GM19463 (cell line): ENCODE measurements around the gene RFPL2.
"Not testable (repeated sequence)": the region's sequence is repeated elsewhere in the genome, so short reads cannot be mapped to it uniquely, and the experiment has no call there.

Source experiments
- ATAC-seq: cut with Tn5 transposase; IDR thresholded peaks from one replicate; pipeline ENCODE4 v1.9.1; 2021; ENCODE audit warnings: mild to moderate bottlenecking, moderate library complexity; ENCODE audit not compliant: unreplicated experiment

RFPL2 gene

DNA sequence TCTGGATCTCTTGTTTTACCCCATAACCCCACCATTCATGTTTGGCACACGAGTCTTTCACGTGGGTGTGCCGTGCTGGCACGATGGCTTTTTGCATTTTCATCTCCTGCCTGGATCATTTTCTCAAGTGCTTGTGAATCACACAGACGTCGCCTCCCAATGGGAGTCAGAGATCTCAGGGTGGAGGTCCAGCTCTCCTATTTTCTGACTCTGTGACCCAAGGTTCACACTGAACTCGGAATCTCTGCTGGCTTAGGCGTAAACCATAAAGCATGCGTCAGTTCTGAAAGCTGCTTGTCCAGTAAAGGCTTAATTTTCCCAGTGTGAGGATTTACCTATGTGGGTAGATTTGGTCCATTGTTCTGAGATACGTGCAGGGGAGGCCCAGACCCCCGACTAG, 29.8 kb downstream of the RFPL2 start:
- ATAC-seq: no peak

GRCh38 chr22:32165681-32166080, 39.2 kb downstream of the RFPL2 start:
- no peak for ATAC-seq

DNA sequence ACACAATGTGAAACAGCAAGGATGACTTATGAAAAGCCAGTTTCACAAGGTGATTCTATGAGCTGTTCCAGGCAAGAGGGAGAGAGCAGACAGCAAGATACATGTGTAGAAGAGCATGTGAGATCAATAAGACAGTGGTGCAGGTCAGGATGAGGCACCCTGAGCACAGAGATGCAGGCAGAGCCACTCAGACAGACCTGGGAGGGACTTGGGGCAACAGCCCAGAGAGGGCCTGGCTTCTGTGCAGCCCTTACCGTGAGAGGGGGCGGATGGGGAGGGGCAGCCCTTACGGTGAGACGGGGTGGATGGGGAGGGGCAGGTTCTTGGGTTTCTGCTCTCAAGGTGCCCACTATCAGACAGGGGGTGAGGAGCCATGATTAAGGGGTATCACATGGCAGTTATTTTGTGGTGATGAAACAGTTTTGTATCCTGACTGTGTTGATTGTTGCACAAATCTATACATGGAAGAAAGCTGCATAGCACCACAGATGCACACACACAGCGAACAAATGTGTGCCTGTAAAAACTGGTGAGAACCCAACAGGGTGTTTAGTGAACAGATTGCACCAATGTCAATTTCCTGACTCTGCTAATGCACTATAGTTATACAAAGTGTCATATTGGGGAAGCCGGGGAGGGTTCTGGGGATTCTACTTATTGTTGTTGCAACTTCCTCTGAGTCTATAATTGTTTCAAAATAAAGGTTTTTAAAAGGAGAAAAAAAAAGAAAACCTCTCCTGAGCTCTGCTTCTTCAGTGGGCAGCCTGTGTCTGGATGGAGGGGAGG, 40.6 kb downstream of the RFPL2 start:
- no peak for ATAC-seq

GRCh38 chr22:32160411-32160810, 44.5 kb downstream of the RFPL2 start:
- ATAC-seq: not testable (repeated sequence)

DNA sequence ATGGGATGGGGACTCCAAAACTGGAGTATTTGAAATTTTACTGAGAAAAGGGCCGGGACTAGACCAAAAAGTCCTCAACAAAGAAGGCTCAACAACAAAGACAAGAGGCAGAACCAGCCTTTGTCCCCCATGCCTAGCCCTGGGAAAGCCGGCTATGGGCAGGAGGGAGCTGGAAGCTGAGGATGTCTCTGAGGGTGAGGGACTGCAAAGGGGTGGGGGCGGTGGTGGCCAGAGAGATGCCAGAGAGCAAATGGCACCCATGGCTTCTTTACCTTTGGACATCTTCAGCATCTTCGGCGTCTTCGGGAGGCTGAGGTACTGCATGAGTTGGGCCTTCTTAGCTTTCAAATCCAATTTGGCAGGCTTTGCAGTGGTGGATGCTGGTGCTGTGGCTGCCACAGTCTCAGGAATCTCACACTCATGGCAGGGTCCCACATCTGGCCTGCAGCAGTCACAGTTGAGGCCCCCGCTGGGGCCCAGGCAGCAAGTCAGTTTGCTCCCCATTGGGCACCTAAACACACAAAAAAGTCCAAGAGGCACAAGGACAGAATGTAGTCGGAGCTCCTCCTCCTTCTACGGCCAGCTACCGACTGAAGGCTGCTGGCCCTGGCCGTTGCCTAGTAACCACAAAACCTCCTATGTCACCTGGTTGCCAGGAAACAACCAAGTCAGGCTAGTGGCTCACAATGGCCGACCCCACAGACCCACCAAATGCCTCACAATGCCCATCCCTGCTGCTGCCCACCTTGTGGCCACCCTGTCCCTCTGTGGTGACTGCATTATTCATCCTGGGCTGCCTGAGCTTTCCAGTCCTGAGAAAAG, 46.0 kb downstream of the RFPL2 start, which contains the start of gene C22orf42:
Gene C22orf42 (minus strand): TSS at position 592 of the 822 bp plus-strand sequence. CDS start 88 bp downstream, at position 504.
- ATAC-seq: no peak

GRCh38 chr22:32157632-32158031, 47.2 kb downstream of the RFPL2 start:
- not testable (repeated sequence) for ATAC-seq

DNA sequence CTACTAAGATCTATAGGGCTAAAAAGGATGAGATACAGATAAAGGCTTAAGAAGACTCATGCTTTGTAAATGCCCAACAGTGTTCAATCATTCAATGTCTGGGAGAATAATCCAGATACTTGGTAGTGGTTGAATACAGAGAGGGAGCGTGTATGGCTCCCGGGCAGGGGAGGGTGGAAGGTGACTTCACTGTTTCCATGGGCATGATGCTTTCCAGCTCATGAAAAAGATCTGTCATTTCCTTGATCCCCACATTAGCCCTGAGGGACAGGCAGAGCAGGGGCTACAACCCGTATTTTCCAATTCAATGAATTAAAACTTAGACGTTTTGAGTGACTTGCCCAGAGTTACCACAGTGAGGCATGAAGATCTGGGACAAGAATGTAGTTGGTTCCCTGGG, 50.1 kb downstream of the RFPL2 start:
- ATAC-seq: not testable (repeated sequence)

- ATAC-seq: not testable (repeated sequence)
These were observed 53.2 kb downstream of the RFPL2 start for GRCh38 chr22:32151641-32152040.

- ATAC-seq: not testable (repeated sequence)
These were observed 54.2 kb downstream of the RFPL2 start for GRCh38 chr22:32150647-32151046.

- not testable (repeated sequence) for ATAC-seq
These were observed 56.5 kb downstream of the RFPL2 start for GRCh38 chr22:32148372-32148771.

GRCh38 chr22:32147128-32147527, 57.7 kb downstream of the RFPL2 start:
- ATAC-seq: not testable (repeated sequence)

- no peak for ATAC-seq
These were observed 60.2 kb downstream of the RFPL2 start for GRCh38 chr22:32144496-32145274.

DNA sequence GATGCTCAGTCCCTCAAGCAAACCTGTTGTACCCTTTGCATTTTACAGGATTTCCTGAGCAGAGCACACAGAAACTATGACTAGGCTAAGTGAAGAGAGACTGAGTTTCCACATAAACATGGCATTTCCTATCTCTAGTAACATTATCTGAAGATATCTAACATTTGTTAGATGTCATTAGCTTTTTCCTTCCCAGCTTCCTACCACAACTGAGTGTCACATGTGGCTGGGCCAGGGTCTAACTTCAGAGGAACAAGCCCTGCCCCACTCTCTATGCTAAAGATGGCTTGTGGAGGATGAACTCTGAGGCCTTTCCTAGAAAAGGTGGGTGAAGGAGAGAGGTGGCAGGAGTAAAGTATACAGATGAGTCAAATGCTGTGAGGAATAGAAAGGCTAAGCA, 62.3 kb downstream of the RFPL2 start:
- ATAC-seq: no peak

GRCh38 chr22:32140688-32141087, 64.2 kb downstream of the RFPL2 start:
- ATAC-seq: not testable (repeated sequence)
